Liver (tissue), 9 donors: Measurements from ENCODE around the gene UBL4A. TPM values are rescaled to one million over a fixed set of nuclear protein-coding genes. Genes with fewer than 3 reads are reported as not detected.
A peak's percentile ranks its signal among the peaks of the same experiment; 100 is the strongest.

Experiments
- DNase-seq: peaks from one replicate; pipeline ENCODE4 v3.0.0-alpha.2; 2017; ENCODE audit warnings: low spot score
- H3K27ac ChIP-seq, 2 donors: one replicate each; pipeline ENCODE4 v1.7.0; 2013; ENCODE audit warnings: inconsistent platforms in 2 of 2, low read length in 2 of 2, control low read depth in 1 of 2, low read depth in 1 of 2, mild to moderate bottlenecking in 1 of 2
- H3K27me3 ChIP-seq, 4 donors: one replicate each; pipeline versions ENCODE4 v1.6.1 to v1.7.0; 2013; ENCODE audit warnings: low read length in 3 of 4, inconsistent platforms in 1 of 4, mild to moderate bottlenecking in 1 of 4, moderate library complexity in 1 of 4; ENCODE audit not compliant: control insufficient read depth in 4 of 4, insufficient read depth in 4 of 4
- H3K36me3 ChIP-seq, 4 donors: one replicate each; pipeline versions ENCODE4 v1.6.1 to v1.7.0; 2013; ENCODE audit warnings: low read length in 3 of 4, mild to moderate bottlenecking in 3 of 4, low read depth in 1 of 4, moderate library complexity in 1 of 4; ENCODE audit not compliant: control insufficient read depth in 4 of 4, insufficient read depth in 3 of 4
- H3K4me1 ChIP-seq, 4 donors: one replicate each; pipeline versions ENCODE4 v1.6.1 to v1.7.0; 2013; ENCODE audit warnings: low read length in 3 of 4, mild to moderate bottlenecking in 3 of 4, moderate library complexity in 1 of 4; ENCODE audit not compliant: control insufficient read depth in 4 of 4, insufficient read depth in 4 of 4
- H3K4me3 ChIP-seq, 3 donors: one replicate each; pipeline versions ENCODE4 v1.6.1 to v1.7.0; 2013; ENCODE audit warnings: low read length in 3 of 3, control low read depth in 1 of 3, low read depth in 1 of 3, mild to moderate bottlenecking in 1 of 3
- H3K9ac ChIP-seq, 2 donors: one replicate each; pipeline ENCODE4 v1.7.0; 2013; ENCODE audit warnings: low read length in 2 of 2, mild to moderate bottlenecking in 2 of 2, moderate library complexity in 2 of 2, control low read depth in 1 of 2, low read depth in 1 of 2
- H3K9me3 ChIP-seq, 4 donors: one replicate each; pipeline versions ENCODE4 v1.6.1 to v1.7.0; 2013; ENCODE audit warnings: low read length in 3 of 4; ENCODE audit not compliant: control insufficient read depth in 4 of 4
- ATF3 ChIP-seq: IDR thresholded peaks from 2 replicates; pipeline ENCODE4 v1.6.1; 2016; ENCODE audit warnings: antibody characterized with exemption
- EGR1 ChIP-seq, 2 donors: IDR thresholded peaks; 2 replicates each; pipeline ENCODE4 v1.6.1; 2016 to 2018; ENCODE audit warnings: antibody characterized with exemption in 2 of 2, low read depth in 2 of 2
- FOXA1 ChIP-seq: IDR thresholded peaks from 2 replicates; pipeline ENCODE4 v1.6.1; 2016; ENCODE audit warnings: antibody characterized with exemption
- FOXA2 ChIP-seq: IDR thresholded peaks from 2 replicates; pipeline ENCODE4 v1.6.1; 2016; ENCODE audit warnings: antibody characterized with exemption
- GABPA ChIP-seq, 2 donors: IDR thresholded peaks in 1 of 2; conservative IDR thresholded peaks in 1 of 2; 2 replicates each; pipeline ENCODE4 v1.6.1; 2016; ENCODE audit warnings: antibody characterized with exemption in 2 of 2, mild to moderate bottlenecking in 1 of 2, moderate library complexity in 1 of 2
- HNF4A ChIP-seq, 2 donors: conservative IDR thresholded peaks; 2 replicates each; pipeline ENCODE4 v1.6.1; 2016; ENCODE audit warnings: antibody characterized with exemption in 2 of 2, mild to moderate bottlenecking in 2 of 2
- HNF4G ChIP-seq: IDR thresholded peaks from 2 replicates; pipeline ENCODE4 v1.6.1; 2016; ENCODE audit warnings: antibody characterized with exemption
- JUND ChIP-seq, 2 donors: IDR thresholded peaks; 2 replicates each; pipeline ENCODE4 v1.6.1; 2016; ENCODE audit warnings: antibody characterized with exemption in 2 of 2
- NR2F2 ChIP-seq: IDR thresholded peaks from 2 replicates; pipeline ENCODE4 v1.6.1; 2016; ENCODE audit warnings: antibody characterized with exemption
- RAD21 ChIP-seq, 2 donors: IDR thresholded peaks; 2 replicates each; pipeline ENCODE4 v1.6.1; 2016; ENCODE audit warnings: antibody characterized with exemption in 2 of 2, mild to moderate bottlenecking in 2 of 2
- RXRA ChIP-seq, 2 donors: IDR thresholded peaks; 2 replicates each; pipeline ENCODE4 v1.6.1; 2017 to 2018; ENCODE audit warnings: antibody characterized with exemption in 2 of 2, mild to moderate bottlenecking in 1 of 2
- SP1 ChIP-seq: IDR thresholded peaks from 2 replicates; pipeline ENCODE4 v1.6.1; 2018; ENCODE audit warnings: antibody characterized with exemption, mild to moderate bottlenecking
- TAF1 ChIP-seq: conservative IDR thresholded peaks from 2 replicates; pipeline ENCODE4 v1.6.1; 2016; ENCODE audit warnings: antibody characterized with exemption, mild to moderate bottlenecking
- YY1 ChIP-seq: IDR thresholded peaks from 2 replicates; pipeline ENCODE4 v1.6.1; 2016; ENCODE audit warnings: antibody characterized with exemption, mild to moderate bottlenecking
- WGBS: extraction: QIAGEN DNeasy Blood & Tissue Kit; methylation state at CpG from one replicate; pipeline ENCODE4 v1.1.7; 2013; 5-methylcytosine and 5-hydroxymethylcytosine counted together
- polyA plus RNA-seq, 2 donors: library from polyadenylated mRNA; stranded (reverse) in 1 of 2; unstranded in 1 of 2; fragments of 200-250 nt in 1 of 2; fragments of >200 nt in 1 of 2; fragmentation: Nextera tagmentation in 1 of 2; extraction: Ambion mirVana in 1 of 2; gene quantifications; one replicate each; pipeline versions ENCODE4 v1.2.1 to v1.2.3, GENCODE V29; 2013 to 2015
- total RNA-seq, 2 donors: library from RNA; depleted of rRNA; stranded (reverse); fragments of >200 nt; gene quantifications; one replicate each; pipeline ENCODE4 v1.2.3, GENCODE V29; 2014
- TF ChIP-seq, protein P1 (sequence below): IDR thresholded peaks from 2 replicates; pipeline ENCODE4 v1.6.1; 2016; ENCODE audit warnings: antibody characterized with exemption, mild to moderate bottlenecking
- TF ChIP-seq, protein P2 (sequence below): IDR thresholded peaks from 2 replicates; pipeline ENCODE4 v1.6.1; 2016; ENCODE audit warnings: antibody characterized with exemption
- TF ChIP-seq, protein P3 (sequence below): IDR thresholded peaks from 2 replicates; pipeline ENCODE4 v1.6.1; 2016; ENCODE audit warnings: antibody characterized with exemption
- donor health status: healthy.
- donor health status: healthy.
- donor health status: healthy.
- donor health status: healthy.
- donor health status: healthy.

UBL4A gene
- total and polyA plus RNA-seq, 4 donors, result 13.9 to 22.2 (median 20.8) TPM

GRCh38 chrX:154487518-154488290 is 1.3 kb upstream of the UBL4A start:
- peaks cover 11 to 36% (median 20%) of the 10 kb centered on the region in 4 donors for H3K4me1 ChIP-seq
- H3K9me3 ChIP-seq, result no peaks in the 10 kb centered on the region
- TF ChIP-seq JUND (IDR thresholded peaks at IDR 0.05), result no peak
- TF ChIP-seq FOXA2, result no peak
- no peak for TF ChIP-seq SP1
- TF ChIP-seq, protein P1, sequence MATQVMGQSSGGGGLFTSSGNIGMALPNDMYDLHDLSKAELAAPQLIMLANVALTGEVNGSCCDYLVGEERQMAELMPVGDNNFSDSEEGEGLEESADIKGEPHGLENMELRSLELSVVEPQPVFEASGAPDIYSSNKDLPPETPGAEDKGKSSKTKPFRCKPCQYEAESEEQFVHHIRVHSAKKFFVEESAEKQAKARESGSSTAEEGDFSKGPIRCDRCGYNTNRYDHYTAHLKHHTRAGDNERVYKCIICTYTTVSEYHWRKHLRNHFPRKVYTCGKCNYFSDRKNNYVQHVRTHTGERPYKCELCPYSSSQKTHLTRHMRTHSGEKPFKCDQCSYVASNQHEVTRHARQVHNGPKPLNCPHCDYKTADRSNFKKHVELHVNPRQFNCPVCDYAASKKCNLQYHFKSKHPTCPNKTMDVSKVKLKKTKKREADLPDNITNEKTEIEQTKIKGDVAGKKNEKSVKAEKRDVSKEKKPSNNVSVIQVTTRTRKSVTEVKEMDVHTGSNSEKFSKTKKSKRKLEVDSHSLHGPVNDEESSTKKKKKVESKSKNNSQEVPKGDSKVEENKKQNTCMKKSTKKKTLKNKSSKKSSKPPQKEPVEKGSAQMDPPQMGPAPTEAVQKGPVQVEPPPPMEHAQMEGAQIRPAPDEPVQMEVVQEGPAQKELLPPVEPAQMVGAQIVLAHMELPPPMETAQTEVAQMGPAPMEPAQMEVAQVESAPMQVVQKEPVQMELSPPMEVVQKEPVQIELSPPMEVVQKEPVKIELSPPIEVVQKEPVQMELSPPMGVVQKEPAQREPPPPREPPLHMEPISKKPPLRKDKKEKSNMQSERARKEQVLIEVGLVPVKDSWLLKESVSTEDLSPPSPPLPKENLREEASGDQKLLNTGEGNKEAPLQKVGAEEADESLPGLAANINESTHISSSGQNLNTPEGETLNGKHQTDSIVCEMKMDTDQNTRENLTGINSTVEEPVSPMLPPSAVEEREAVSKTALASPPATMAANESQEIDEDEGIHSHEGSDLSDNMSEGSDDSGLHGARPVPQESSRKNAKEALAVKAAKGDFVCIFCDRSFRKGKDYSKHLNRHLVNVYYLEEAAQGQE, result no peak
- TF ChIP-seq YY1, result no peak
- TF ChIP-seq TAF1, result no peak
- TF ChIP-seq ATF3, result no peak
- TF ChIP-seq HNF4A (conservative IDR thresholded peaks at IDR 0.05), result no peak
- TF ChIP-seq, protein P2, sequence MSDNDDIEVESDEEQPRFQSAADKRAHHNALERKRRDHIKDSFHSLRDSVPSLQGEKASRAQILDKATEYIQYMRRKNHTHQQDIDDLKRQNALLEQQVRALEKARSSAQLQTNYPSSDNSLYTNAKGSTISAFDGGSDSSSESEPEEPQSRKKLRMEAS, result no peak
- no peak for TF ChIP-seq RAD21 (IDR thresholded peaks at IDR 0.05)
- TF ChIP-seq HNF4G, result no peak
- TF ChIP-seq FOXA1, result no peak
- no peak for TF ChIP-seq NR2F2
- peaks cover 0 to 6% (median 2%) of the 10 kb centered on the region in 4 donors for H3K36me3 ChIP-seq
- H3K27me3 ChIP-seq, result no peaks in the 10 kb centered on the region
- no peak overlapping the region for H3K27ac ChIP-seq
- WGBS, result 96% methylated on average over 28 of the region's 28 CpGs
- H3K4me3 ChIP-seq, result no peak overlapping the region
- DNase-seq, result no peak
- H3K9ac ChIP-seq, result no peak overlapping the region

DNA sequence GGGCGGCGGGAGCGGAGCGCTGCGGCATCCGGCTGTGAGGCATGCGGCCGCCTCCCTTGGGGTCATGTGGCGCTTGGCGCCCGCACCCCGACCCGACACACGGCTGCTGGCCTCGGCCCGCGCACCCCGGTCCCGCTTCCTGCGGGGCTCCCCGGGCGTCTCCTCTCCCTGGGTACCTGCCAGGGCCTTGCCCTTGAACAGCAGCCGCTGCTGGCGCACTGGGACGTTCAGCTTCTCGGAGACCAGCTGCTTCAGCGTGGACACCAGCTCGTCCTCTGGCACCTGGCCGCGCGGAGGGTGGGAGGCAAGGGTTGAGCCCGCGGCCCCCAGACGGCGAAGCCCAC is 391 bp downstream of the UBL4A start:
- Histone ChIP-seq H3K4me1 (peaks cover 11 to 36% (median 20%) of the 10 kb centered on the region in 4 donors), H3K27ac (peak overlapping the region; percentile 67 to 73), H3K36me3 (peaks cover 0 to 6% (median 2%) of the 10 kb centered on the region in 4 donors), H3K4me3 (peak overlapping the region; percentile 59 to 86 (median 78)), H3K27me3 (no peaks in the 10 kb centered on the region), H3K9ac (peak overlapping the region; percentile 20 to 31), H3K9me3 (no peaks in the 10 kb centered on the region)
- no peak for DNase-seq
- WGBS, result 3% methylated on average over 35 of the region's 35 CpGs
- TF ChIP-seq FOXA1, result no peak
- TF ChIP-seq HNF4A (conservative IDR thresholded peaks at IDR 0.05), result no peak
- no peak for TF ChIP-seq GABPA (IDR thresholded peaks at IDR 0.05 in 1 of 2, conservative IDR thresholded peaks at IDR 0.05 in 1 of 2)
- no peak for TF ChIP-seq EGR1 (IDR thresholded peaks at IDR 0.05; ENCODE audit: low read depth in 2 of 2)
- no peak for TF ChIP-seq RXRA (IDR thresholded peaks at IDR 0.05)
- no peak for TF ChIP-seq FOXA2
- TF ChIP-seq, protein P2, result no peak
- TF ChIP-seq, protein P1, result no peak
- TF ChIP-seq, protein P3, sequence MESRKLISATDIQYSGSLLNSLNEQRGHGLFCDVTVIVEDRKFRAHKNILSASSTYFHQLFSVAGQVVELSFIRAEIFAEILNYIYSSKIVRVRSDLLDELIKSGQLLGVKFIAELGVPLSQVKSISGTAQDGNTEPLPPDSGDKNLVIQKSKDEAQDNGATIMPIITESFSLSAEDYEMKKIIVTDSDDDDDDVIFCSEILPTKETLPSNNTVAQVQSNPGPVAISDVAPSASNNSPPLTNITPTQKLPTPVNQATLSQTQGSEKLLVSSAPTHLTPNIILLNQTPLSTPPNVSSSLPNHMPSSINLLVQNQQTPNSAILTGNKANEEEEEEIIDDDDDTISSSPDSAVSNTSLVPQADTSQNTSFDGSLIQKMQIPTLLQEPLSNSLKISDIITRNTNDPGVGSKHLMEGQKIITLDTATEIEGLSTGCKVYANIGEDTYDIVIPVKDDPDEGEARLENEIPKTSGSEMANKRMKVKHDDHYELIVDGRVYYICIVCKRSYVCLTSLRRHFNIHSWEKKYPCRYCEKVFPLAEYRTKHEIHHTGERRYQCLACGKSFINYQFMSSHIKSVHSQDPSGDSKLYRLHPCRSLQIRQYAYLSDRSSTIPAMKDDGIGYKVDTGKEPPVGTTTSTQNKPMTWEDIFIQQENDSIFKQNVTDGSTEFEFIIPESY, result no peak
- no peak for TF ChIP-seq ATF3
- no peak for TF ChIP-seq YY1
- TF ChIP-seq SP1, result no peak
- TF ChIP-seq TAF1, result no peak
